Activated CD4-positive, CD25-positive, alpha-beta regulatory T cell treated with anti-CD3 and anti-CD28 coated beads, Interleukin-2, amount 50 U/mL, for 16 hours (primary cell): ENCODE measurements around the gene MGME1.
A peak's percentile ranks its signal among the peaks of the same experiment; 100 is the strongest.

Experiments used
- DNase-seq: peaks from one replicate; pipeline ENCODE4 v3.0.0-alpha.2; 2020; ENCODE audit warnings: low read depth, low spot score

Gene MGME1

GRCh38 chr20:17992224-17992637 is 23.4 kb downstream of the MGME1 start:
- DNase-seq = no peak

GRCh38 chr20:17992847-17993513 is 24.2 kb downstream of the MGME1 start:
- no peak for DNase-seq

- DNase-seq = no peak
These were observed 24.7 kb downstream of the MGME1 start for GRCh38 chr20:17993546-17993945.

- DNase-seq = peak; percentile 23
These were observed 27.4 kb downstream of the MGME1 start for GRCh38 chr20:17995967-17996819.

- DNase-seq = no peak
These were observed 29.6 kb downstream of the MGME1 start for GRCh38 chr20:17998446-17998845.

- DNase-seq = no peak
These were observed 30.7 kb downstream of the MGME1 start for GRCh38 chr20:17999566-17999965.

GRCh38 chr20:18001131-18001921 is 32.5 kb downstream of the MGME1 start:
- no peak for DNase-seq

- no peak for DNase-seq
These were observed 35.1 kb downstream of the MGME1 start for GRCh38 chr20:18003897-18004296.

GRCh38 chr20:18004384-18005031 is 35.7 kb downstream of the MGME1 start:
- no peak for DNase-seq

- no peak for DNase-seq
These were observed 36.6 kb downstream of the MGME1 start for GRCh38 chr20:18005170-18005989.

- no peak for DNase-seq
These were observed 37.2 kb downstream of the MGME1 start for GRCh38 chr20:18005990-18006364.

- DNase-seq = no peak
These were observed 37.9 kb downstream of the MGME1 start for GRCh38 chr20:18006684-18007083.

GRCh38 chr20:18007534-18008292 is 38.9 kb downstream of the MGME1 start:
- no peak for DNase-seq

GRCh38 chr20:18009116-18009515 is 40.3 kb downstream of the MGME1 start:
- DNase-seq = no peak

- DNase-seq = no peak
These were observed 42.7 kb downstream of the MGME1 start for GRCh38 chr20:18011482-18011881.

- DNase-seq = no peak
These were observed 43.3 kb downstream of the MGME1 start for GRCh38 chr20:18011951-18012645.

GRCh38 chr20:18012901-18013300 is 44.1 kb downstream of the MGME1 start:
- DNase-seq = no peak

- no peak for DNase-seq
These were observed 45.6 kb downstream of the MGME1 start for GRCh38 chr20:18014411-18014810.

GRCh38 chr20:18016772-18017171 is 48.0 kb downstream of the MGME1 start:
- DNase-seq = no peak

GRCh38 chr20:18018100-18018499 is 49.3 kb downstream of the MGME1 start:
- DNase-seq = no peak
